Astrocyte of the spinal cord (primary cell): ENCODE data around the gene PLD2.

Experiments used
- DNase-seq: peaks from one replicate; pipeline ENCODE4 v3.0.0; 2011; ENCODE audit warnings: low read depth, low spot score
- H3K4me3 ChIP-seq: 2 replicates; pipeline ENCODE4 v1.5.1; 2011; ENCODE audit warnings: low read depth, mild to moderate bottlenecking, low read length, moderate library complexity
- CTCF ChIP-seq: IDR thresholded peaks from 2 replicates; pipeline ENCODE4 v1.5.1; 2012; ENCODE audit warnings: low read depth, mild to moderate bottlenecking, low read length, inconsistent platforms
- in situ Hi-C: cut with HindIII; loops from 2 replicates; pipeline ENCODE4 v1.10.0; 2017; ENCODE audit warnings: low sequenced_read_pairs

The PLD2 gene

DNA sequence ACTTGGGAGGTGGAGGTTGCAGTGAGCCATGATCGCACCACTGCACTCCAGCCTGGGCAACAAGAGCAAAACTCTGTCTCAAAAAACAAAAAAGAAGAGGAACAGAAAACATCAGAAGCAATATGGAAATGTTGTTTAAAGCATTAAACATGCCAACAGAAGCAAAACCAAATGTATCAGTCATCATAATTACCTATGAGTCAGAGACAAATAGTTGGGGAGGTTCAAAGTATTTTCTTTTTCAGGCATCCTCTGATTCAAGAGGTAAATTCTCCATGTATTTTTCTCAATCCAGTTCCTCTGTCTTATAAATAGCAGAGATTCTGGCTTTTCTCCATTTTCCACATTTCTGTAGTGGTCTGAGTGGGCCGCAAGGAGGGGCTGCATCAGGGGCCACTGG lies 37.3 kb upstream of the PLD2 start:
- in situ Hi-C loops, result no loop called here
- TF ChIP-seq CTCF, result no peak
- DNase-seq, result peak; percentile 13
- no peak overlapping the region for H3K4me3 ChIP-seq

DNA sequence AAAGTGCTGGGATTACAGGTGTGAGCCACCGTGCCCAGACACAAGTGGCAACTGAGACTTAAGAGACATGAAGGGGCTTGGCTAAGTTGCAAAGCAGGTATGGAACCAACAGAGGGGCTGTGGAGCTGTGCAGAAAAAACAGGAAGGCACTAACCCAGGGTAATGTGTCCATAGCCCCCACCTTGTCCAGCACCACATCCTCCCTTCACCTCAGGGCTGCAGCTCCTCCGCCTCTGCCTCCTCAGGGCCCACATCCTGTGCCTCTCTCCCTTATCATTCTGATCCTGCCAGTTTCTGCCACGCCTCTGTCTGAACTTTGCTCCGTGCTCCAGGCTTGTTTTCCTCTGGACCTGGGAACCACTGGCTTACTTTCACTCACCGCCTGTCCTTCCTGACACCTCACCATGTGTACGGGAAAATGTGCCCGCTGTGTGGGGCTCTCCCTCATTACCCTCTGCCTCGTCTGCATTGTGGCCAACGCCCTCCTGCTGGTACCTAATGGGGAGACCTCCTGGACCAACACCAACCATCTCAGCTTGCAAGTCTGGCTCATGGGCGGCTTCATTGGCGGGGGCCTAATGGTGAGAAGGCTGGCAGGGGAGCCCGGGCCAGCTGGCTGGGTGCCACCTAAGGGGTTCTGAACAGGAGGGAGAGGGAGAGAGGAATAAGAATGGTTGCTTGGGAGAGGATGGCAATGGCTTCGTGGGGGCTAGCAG lies 35.3 kb upstream of the PLD2 start, which contains the start of gene TM4SF5:
TM4SF5 (plus strand) TSS at position 368 of the 716 bp plus-strand sequence; CDS start at position 405, 37 bp downstream.
- no peak for DNase-seq
- in situ Hi-C loops, result no loop called here
- TF ChIP-seq CTCF, result no peak
- H3K4me3 ChIP-seq, result no peak within 1 kb of the TSS

GRCh38 chr17:4772235-4772613 lies 34.7 kb upstream of the PLD2 start:
- no peak for TF ChIP-seq CTCF

DNA sequence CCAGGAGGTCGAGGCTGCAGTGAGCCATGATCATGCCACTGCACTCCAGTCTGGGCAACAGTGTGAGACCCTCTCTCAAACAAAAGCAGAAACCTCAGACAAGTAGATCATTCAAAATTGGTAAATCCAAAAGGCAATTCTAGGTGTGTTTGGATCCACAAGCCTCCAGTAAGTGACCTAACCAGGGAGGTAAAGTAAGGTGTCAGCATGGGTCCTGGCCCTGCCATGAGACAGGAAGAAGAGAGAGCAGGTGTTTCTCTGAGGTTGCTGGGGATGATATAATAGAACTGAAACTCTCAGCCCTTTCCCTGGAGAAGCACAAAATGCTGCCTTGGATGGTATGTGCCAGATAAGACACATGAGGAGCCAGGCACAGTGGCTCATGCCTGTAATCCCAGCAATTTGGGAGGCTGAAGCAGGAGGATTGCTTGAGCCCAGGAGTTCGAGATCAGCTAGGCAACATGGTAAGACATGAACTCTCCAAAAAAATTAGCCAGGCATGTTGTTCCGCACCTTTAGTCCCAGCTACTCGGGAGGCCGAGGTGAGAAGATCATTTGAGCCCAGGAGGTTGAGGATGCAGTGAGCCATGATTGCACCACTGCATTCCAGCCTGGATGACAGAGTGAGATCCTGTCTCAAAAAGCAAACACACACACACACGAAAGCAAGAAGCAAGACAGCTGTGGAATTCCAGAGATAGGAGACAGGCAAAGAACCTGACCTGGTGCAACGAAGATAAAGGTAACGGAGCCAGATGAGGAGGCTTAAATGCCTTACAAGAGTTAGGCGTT lies 28.8 kb upstream of the PLD2 start:
- no peak for TF ChIP-seq CTCF
- in situ Hi-C loops, result no loop called here
- no peak overlapping the region for H3K4me3 ChIP-seq
- DNase-seq, result no peak

More at GRCh38 chr17:4772235-4772613, 34.7 kb upstream of the PLD2 start:
- H3K4me3 ChIP-seq, result no peak overlapping the region
- no peak for DNase-seq
- in situ Hi-C loops, result no loop called here

GRCh38 chr17:4780325-4780955 lies 26.5 kb upstream of the PLD2 start:
- no peak overlapping the region for H3K4me3 ChIP-seq
- in situ Hi-C loops, result no loop called here
- no peak for DNase-seq
- no peak for TF ChIP-seq CTCF

- TF ChIP-seq CTCF, result no peak
- in situ Hi-C loops, result no loop called here
- no peak for DNase-seq
- no peak overlapping the region for H3K4me3 ChIP-seq
Measured at GRCh38 chr17:4782652-4783051, 24.3 kb upstream of the PLD2 start.
